Calu3 (cell line): ENCODE data around the gene SETBP1. TPM values are rescaled to one million over a fixed set of nuclear protein-coding genes. Genes with fewer than 3 reads are reported as not detected.
"Not testable (repeated sequence)": the region's sequence is repeated elsewhere in the genome, so short reads cannot be mapped to it uniquely, and the experiment has no call there.

Source experiments
- BruUV-seq: library from RNA; stranded (reverse); fragments of 400-500 nt; replicated peaks from 2 replicates; lab custom pipeline; 2021; lab: Mats Ljungman, UMichigan
- CTCF ChIA-PET: fragments of 300-600 bp; sonication (Branson Sonifier 250); formaldehyde crosslinking; loops from one replicate; lab custom pipeline; 2022; ENCODE audit warnings: antibody characterized with exemption; lab: Charles Lee
- DNase-seq: peaks from one replicate; pipeline ENCODE4 v3.0.0; 2022
- H3K27ac Mint-ChIP-seq: one replicate; pipeline ENCODE4 v1.8.0; 2022; ENCODE audit warnings: mixed read lengths; ENCODE audit not compliant: unreplicated experiment
- H3K27me3 Mint-ChIP-seq: one replicate; pipeline ENCODE4 v1.8.0; 2022; ENCODE audit warnings: mixed read lengths; ENCODE audit not compliant: unreplicated experiment
- H3K36me3 Mint-ChIP-seq: one replicate; pipeline ENCODE4 v1.8.0; 2022; ENCODE audit warnings: mild to moderate bottlenecking, moderate library complexity, mixed read lengths; ENCODE audit not compliant: insufficient read depth, unreplicated experiment
- H3K4me1 Mint-ChIP-seq: one replicate; pipeline ENCODE4 v1.8.0; 2022; ENCODE audit warnings: mild to moderate bottlenecking, low read depth, mixed read lengths; ENCODE audit not compliant: unreplicated experiment
- H3K4me3 Mint-ChIP-seq: one replicate; pipeline ENCODE4 v1.8.0; 2022; ENCODE audit warnings: mild to moderate bottlenecking, low read depth, moderate library complexity, mixed read lengths; ENCODE audit not compliant: unreplicated experiment
- H3K9me3 Mint-ChIP-seq: one replicate; pipeline ENCODE4 v1.8.0; 2022; ENCODE audit warnings: low read depth, mixed read lengths; ENCODE audit not compliant: unreplicated experiment
- intact Hi-C: fragments of 100-400 bp; cut with micrococcal nuclease; formaldehyde crosslinking; loops from one replicate; pipeline ENCODE4 v1.10.0; 2022; ENCODE audit not compliant: unreplicated experiment
- total RNA-seq: library from RNA; stranded (reverse); gene quantifications from 2 replicates; pipeline ENCODE4 v1.2.3, GENCODE V29; 2022
- TF ChIP-seq, protein P1 (sequence below): fragments of 200-600 bp; IDR thresholded peaks from one replicate; pipeline ENCODE4 v1.8.0; 2022; ENCODE audit warnings: antibody characterized with exemption; ENCODE audit not compliant: unreplicated experiment

The SETBP1 gene
- total RNA-seq, 1 experiment from 2014 or later: 6.0 TPM

DNA sequence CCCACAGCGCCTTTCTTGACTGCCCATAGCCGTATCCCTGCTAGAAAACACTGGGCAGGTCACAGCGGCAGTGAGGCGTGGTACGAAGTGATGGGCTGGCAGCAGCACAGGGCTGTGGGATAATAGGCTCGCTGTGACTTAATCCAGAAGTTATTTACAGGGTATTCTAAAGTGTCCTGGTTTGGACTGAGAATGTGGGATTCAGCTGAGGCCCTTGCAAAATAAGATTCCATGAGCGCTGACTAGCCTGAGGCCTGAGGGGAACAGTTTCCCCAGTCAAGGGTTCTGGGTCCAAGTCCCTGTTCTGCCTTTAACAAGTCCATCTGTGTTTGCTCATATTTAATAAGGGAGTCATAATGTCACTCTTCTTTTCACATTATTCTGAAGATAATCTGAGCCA, 34.6 kb downstream of the SETBP1 start:
- Mint-ChIP-seq H3K4me1 (no peaks in the 10 kb centered on the region), H3K36me3 (peaks cover 4% of the 10 kb centered on the region), H3K9me3 (no peaks in the 10 kb centered on the region), H3K4me3 (no peak overlapping the region), H3K27me3 (no peaks in the 10 kb centered on the region), H3K27ac (no peak overlapping the region)
- CTCF ChIA-PET: no interaction called here
- TF ChIP-seq, protein P1, sequence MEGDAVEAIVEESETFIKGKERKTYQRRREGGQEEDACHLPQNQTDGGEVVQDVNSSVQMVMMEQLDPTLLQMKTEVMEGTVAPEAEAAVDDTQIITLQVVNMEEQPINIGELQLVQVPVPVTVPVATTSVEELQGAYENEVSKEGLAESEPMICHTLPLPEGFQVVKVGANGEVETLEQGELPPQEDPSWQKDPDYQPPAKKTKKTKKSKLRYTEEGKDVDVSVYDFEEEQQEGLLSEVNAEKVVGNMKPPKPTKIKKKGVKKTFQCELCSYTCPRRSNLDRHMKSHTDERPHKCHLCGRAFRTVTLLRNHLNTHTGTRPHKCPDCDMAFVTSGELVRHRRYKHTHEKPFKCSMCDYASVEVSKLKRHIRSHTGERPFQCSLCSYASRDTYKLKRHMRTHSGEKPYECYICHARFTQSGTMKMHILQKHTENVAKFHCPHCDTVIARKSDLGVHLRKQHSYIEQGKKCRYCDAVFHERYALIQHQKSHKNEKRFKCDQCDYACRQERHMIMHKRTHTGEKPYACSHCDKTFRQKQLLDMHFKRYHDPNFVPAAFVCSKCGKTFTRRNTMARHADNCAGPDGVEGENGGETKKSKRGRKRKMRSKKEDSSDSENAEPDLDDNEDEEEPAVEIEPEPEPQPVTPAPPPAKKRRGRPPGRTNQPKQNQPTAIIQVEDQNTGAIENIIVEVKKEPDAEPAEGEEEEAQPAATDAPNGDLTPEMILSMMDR: no peak
- no peak for DNase-seq
- no TSS peak for BruUV-seq
- intact Hi-C loops: no loop called here

DNA sequence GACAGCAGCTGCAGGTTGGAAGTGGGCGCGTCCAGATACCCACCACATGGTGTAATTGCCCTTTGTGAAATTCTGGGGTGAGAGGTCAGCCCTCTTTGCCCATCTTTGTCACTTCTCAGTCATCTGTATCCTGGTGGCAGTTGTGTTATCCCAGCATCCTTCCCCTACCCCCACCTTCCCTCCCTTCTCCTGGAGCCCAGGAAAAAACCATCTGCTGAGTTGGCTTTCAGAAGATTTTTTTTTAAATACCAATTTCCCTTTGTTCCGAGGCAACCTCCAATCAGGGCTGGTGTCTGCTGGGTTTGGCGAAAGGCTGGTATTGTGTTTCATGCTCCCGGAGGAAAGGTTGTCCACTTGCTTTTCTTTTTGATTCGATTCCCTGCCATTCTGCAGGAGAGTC, 35.2 kb downstream of the SETBP1 start:
- DNase-seq: no peak
- Mint-ChIP-seq H3K27me3 (no peaks in the 10 kb centered on the region), H3K27ac (no peak overlapping the region), H3K4me1 (no peaks in the 10 kb centered on the region), H3K36me3 (peaks cover 4% of the 10 kb centered on the region), H3K4me3 (no peak overlapping the region), H3K9me3 (no peaks in the 10 kb centered on the region)
- CTCF ChIA-PET: no interaction called here
- intact Hi-C loops: no loop called here
- TF ChIP-seq, protein P1: no peak
- BruUV-seq: no TSS peak

DNA sequence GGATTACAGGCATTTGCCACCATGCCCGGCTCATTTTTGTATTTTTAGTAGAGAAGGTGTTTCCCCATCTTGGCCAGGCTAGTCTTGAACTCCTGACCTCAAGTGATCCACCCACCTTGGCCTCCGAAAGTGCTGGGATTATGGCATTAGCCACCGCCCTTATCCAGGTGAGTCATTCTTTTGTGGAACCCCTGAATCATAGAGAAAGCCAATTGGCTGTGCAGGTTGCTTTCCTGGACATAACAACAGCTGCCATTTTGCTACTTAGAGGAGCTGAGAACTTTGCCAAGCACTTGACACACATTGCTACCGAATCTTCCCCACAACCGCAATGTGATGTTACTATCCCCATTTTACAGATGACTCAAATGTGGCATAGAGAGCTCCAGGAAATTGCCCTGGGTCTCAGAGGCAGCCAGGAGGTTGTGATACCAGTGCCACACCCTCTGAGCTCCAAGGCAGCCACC, 36.0 kb downstream of the SETBP1 start:
- DNase-seq: no peak
- TF ChIP-seq, protein P1: no peak
- CTCF ChIA-PET: interaction anchor here (0.6 kb wide), 1 partner anchor 15 kb away, joined by 3 read pairs; no protein-coding TSS in a partner anchor
- H3K36me3 Mint-ChIP-seq: peaks cover 4% of the 10 kb centered on the region
- H3K4me1 Mint-ChIP-seq: no peaks in the 10 kb centered on the region
- no peaks in the 10 kb centered on the region for H3K27me3 Mint-ChIP-seq
- no peak overlapping the region for H3K4me3 Mint-ChIP-seq
- no TSS peak for BruUV-seq
- H3K9me3 Mint-ChIP-seq: no peaks in the 10 kb centered on the region
- no peak overlapping the region for H3K27ac Mint-ChIP-seq
- intact Hi-C loops: no loop called here

- BruUV-seq: no TSS peak
- peaks cover 4% of the 10 kb centered on the region for H3K36me3 Mint-ChIP-seq
- intact Hi-C loops: no loop called here
- CTCF ChIA-PET: interaction anchor here (1.5 kb wide), 1 partner anchor 9 kb away, joined by 3 read pairs; no protein-coding TSS in a partner anchor
- DNase-seq: no peak
- TF ChIP-seq, protein P1: no peak
- H3K4me1 Mint-ChIP-seq: no peaks in the 10 kb centered on the region
- no peak overlapping the region for H3K27ac Mint-ChIP-seq
- H3K4me3 Mint-ChIP-seq: no peak overlapping the region
- no peaks in the 10 kb centered on the region for H3K27me3 Mint-ChIP-seq
- H3K9me3 Mint-ChIP-seq: no peaks in the 10 kb centered on the region
These were observed 38.9 kb downstream of the SETBP1 start for GRCh38 chr18:44719519-44720060.

DNA sequence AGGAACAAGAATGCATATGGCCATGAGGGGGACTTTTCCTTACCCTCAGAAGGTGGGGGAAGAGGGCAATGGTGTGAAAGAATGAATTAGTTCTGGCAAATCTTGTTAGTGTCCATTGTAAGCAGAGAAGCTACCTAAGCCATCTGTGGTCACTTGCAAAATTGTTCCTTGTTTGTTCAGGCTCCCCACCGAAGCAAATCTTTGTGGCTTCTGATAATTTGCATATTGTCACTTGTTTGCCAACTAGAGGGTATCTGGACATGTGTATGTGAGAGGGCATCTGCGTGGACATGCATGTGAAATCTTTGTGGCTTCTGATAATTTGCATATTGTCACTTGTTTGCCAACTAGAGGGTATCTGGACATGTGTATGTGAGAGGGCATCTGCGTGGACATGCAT, 41.1 kb downstream of the SETBP1 start:
- H3K27ac Mint-ChIP-seq, DNase-seq, H3K36me3 Mint-ChIP-seq, H3K9me3 Mint-ChIP-seq, CTCF ChIA-PET, H3K27me3 Mint-ChIP-seq, BruUV-seq, H3K4me3 Mint-ChIP-seq, H3K4me1 Mint-ChIP-seq, intact Hi-C loops: not testable (repeated sequence)
